HepG2 (cell line): ENCODE results near the gene GSK3B. TPM values are rescaled to one million over a fixed set of nuclear protein-coding genes. Genes with fewer than 3 reads are reported as not detected.

Experiments used
- ATF1 ChIP-seq: IDR thresholded peaks from 2 replicates; pipeline ENCODE4 v1.6.1; 2016; ENCODE audit warnings: mild to moderate bottlenecking, control low read depth
- CREB1 ChIP-seq, 2 experiments: fragments of 450-650 bp in 1 of 2; IDR thresholded peaks; 2 replicates each; pipeline ENCODE4 v1.6.1; 2016 to 2017; ENCODE audit warnings: control low read depth in 1 of 2, mild to moderate bottlenecking in 1 of 2, missing compliant biosample characterization in 1 of 2, missing genetic modification characterization in 1 of 2
- CREM ChIP-seq, 2 experiments: sonication (generic) in 1 of 2; formaldehyde crosslinking in 1 of 2; IDR thresholded peaks; 2 replicates each; pipeline versions ENCODE4 v1.4.0 to v1.6.1; 2016 to 2020; ENCODE audit warnings: antibody characterized with exemption in 1 of 2, mild to moderate bottlenecking in 1 of 2, missing genetic modification reagents in 1 of 2
- EP300 ChIP-seq, 3 experiments: sonication (generic) in 1 of 3; formaldehyde crosslinking in 1 of 3; IDR thresholded peaks; 2 replicates each; pipeline versions ENCODE4 v1.5.1 to v1.6.1; 2011 to 2020; ENCODE audit warnings: low read depth in 2 of 3, low read length in 2 of 3, borderline replicate concordance in 1 of 3, improper control_type of control experiment in 1 of 3, mild to moderate bottlenecking in 1 of 3, missing genetic modification reagents in 1 of 3, moderate library complexity in 1 of 3
- FOXA1 ChIP-seq, 2 experiments: fragments of 450-650 bp in 1 of 2; sonication (generic) in 1 of 2; formaldehyde crosslinking in 1 of 2; IDR thresholded peaks; 2 replicates each; pipeline versions ENCODE4 v1.4.0 to v1.6.1; 2016 to 2020; ENCODE audit warnings: missing genetic modification reagents in 1 of 2
- NFYC ChIP-seq: IDR thresholded peaks from 2 replicates; pipeline ENCODE4 v1.6.1; 2016; ENCODE audit warnings: missing genetic modification reagents, missing compliant biosample characterization
- RFX5 ChIP-seq: IDR thresholded peaks from 2 replicates; pipeline ENCODE4 v1.6.1; 2011; ENCODE audit warnings: low read depth, low read length, improper control_type of control experiment
- SP4 ChIP-seq: sonication (generic); formaldehyde crosslinking; IDR thresholded peaks from 2 replicates; pipeline ENCODE4 v1.8.1; 2023; ENCODE audit warnings: mild to moderate bottlenecking, missing genetic modification reagents
- SRF ChIP-seq: IDR thresholded peaks from 2 replicates; pipeline ENCODE4 v1.6.1; 2011; ENCODE audit warnings: mild to moderate bottlenecking, low read depth, low read length, moderate library complexity
- THAP11 ChIP-seq: IDR thresholded peaks from 2 replicates; pipeline ENCODE4 v1.6.1; 2016; ENCODE audit warnings: missing biosample characterization, missing genetic modification reagents
- ZMYM4 ChIP-seq: sonication (generic); formaldehyde crosslinking; IDR thresholded peaks from 2 replicates; pipeline ENCODE4 v1.8.1; 2023; ENCODE audit warnings: mild to moderate bottlenecking, missing genetic modification reagents
- polyA plus RNA-seq, 8 experiments: library from polyadenylated mRNA; depleted of rRNA in 3 of 8; stranded (reverse) in 7 of 8; unstranded in 1 of 8; fragments of >200 nt; fragmentation: Illumina TruSeq in 4 of 8; extraction: Trizol in 4 of 8; gene quantifications; 2 replicates each; pipeline versions ENCODE4 v1.2.1 to v1.2.3, GENCODE V29; 2011 to 2016; ENCODE audit warnings: low read depth in 4 of 8, missing spikeins in 1 of 8, mixed read lengths in 1 of 8; ENCODE audit not compliant: insufficient read depth in 1 of 8
- total RNA-seq, 5 experiments: library from RNA; depleted of rRNA; stranded (reverse); fragments of >200 nt; fragmentation: Illumina TruSeq; extraction: Trizol; gene quantifications; 2 replicates each; pipeline ENCODE4 v1.2.3, GENCODE V29; 2016; ENCODE audit warnings: low read depth in 1 of 5
- TF ChIP-seq, protein P1 (sequence below): sonication (generic); formaldehyde crosslinking; IDR thresholded peaks from 2 replicates; pipeline ENCODE4 v1.4.0; 2020; ENCODE audit warnings: missing genetic modification reagents, borderline replicate concordance
- TF ChIP-seq, protein P2 (sequence below): sonication (generic); formaldehyde crosslinking; IDR thresholded peaks from 2 replicates; pipeline ENCODE4 v1.4.0; 2020; ENCODE audit warnings: missing genetic modification reagents
- TF ChIP-seq, protein P3 (sequence below): IDR thresholded peaks from 2 replicates; pipeline ENCODE4 v1.6.1; 2016; ENCODE audit warnings: missing genetic modification reagents, missing compliant biosample characterization
- TF ChIP-seq, protein P4 (sequence below): sonication (generic); formaldehyde crosslinking; IDR thresholded peaks from 2 replicates; pipeline ENCODE4 v1.4.0; 2020; ENCODE audit warnings: missing genetic modification reagents, borderline replicate concordance
- TF ChIP-seq, protein P5 (sequence below): sonication (generic); formaldehyde crosslinking; IDR thresholded peaks from 2 replicates; pipeline ENCODE4 v1.5.0; 2020; ENCODE audit warnings: mild to moderate bottlenecking, missing genetic modification reagents, borderline replicate concordance

The GSK3B gene
- total and polyA plus RNA-seq, 2 of the 13 experiments (the other 11 are each of a cell fraction or from before 2014, with no cell fraction given), result 22.3 to 30.1 TPM

DNA sequence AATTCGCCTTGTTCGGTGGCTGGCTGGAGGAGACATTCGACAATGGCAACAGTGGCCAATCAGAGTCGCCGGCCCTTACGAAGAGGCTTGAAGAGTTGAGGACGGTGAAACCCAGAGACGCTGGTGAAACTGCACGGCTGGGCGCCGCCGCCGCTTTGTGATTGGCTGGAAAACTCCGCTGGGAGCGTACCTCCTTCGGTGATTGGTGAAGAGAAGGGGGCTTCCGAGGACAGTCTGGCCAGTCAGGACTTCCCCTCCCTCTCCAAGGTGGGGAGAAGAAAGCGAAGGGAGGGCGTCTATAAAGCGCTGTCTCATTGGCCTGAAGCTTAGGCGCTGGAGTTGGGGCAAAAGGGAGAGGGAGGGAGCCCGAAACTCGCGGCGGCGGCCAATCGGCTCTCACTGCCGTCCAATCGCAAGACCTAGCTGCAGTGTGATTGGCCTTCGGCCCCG lies 554 bp upstream of the GSK3B start (continued):
- TF ChIP-seq, protein P1, sequence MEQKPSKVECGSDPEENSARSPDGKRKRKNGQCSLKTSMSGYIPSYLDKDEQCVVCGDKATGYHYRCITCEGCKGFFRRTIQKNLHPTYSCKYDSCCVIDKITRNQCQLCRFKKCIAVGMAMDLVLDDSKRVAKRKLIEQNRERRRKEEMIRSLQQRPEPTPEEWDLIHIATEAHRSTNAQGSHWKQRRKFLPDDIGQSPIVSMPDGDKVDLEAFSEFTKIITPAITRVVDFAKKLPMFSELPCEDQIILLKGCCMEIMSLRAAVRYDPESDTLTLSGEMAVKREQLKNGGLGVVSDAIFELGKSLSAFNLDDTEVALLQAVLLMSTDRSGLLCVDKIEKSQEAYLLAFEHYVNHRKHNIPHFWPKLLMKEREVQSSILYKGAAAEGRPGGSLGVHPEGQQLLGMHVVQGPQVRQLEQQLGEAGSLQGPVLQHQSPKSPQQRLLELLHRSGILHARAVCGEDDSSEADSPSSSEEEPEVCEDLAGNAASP (CRISPR knock-in tag), result 0 out of 2 replicates have a peak, but pooled peaks have one; percentile 12
- TF ChIP-seq ATF1 (CRISPR knock-in tag) (peak; percentile 70; the same call in 1 of the 2 replicates), CREM (IDR thresholded peaks at IDR 0.05) (peak; percentile 52), CREM (CRISPR knock-in tag; IDR thresholded peaks at IDR 0.05) (no peak), SP4 (0 out of 2 replicates have a peak, but pooled peaks have one; percentile 1), NFYC (CRISPR knock-in tag) (peak; percentile 90), SRF (peak; percentile 10; the same call in 1 of the 2 replicates), FOXA1 (IDR thresholded peaks at IDR 0.05) (no peak), FOXA1 (CRISPR knock-in tag; IDR thresholded peaks at IDR 0.05) (peak; percentile 9; the same call in 1 of the 2 replicates), RFX5 (peak; percentile 77), ZMYM4 (CRISPR knock-in tag) (peak; percentile 90), CREB1 (IDR thresholded peaks at IDR 0.05) (peak; percentile 62; the same call in 1 of the 2 replicates), CREB1 (CRISPR knock-in tag; IDR thresholded peaks at IDR 0.05) (peak; percentile 83), THAP11 (CRISPR knock-in tag) (peak; percentile 35), EP300 (IDR thresholded peaks at IDR 0.05; ENCODE audit: low read depth in 2 of 2, low read length in 2 of 2) (peak in 1 of 2 experiments; percentile 22; a peak in 1 of 4 replicates), EP300 (CRISPR knock-in tag; IDR thresholded peaks at IDR 0.05; ENCODE audit: borderline replicate concordance) (no peak)
- TF ChIP-seq, protein P2, sequence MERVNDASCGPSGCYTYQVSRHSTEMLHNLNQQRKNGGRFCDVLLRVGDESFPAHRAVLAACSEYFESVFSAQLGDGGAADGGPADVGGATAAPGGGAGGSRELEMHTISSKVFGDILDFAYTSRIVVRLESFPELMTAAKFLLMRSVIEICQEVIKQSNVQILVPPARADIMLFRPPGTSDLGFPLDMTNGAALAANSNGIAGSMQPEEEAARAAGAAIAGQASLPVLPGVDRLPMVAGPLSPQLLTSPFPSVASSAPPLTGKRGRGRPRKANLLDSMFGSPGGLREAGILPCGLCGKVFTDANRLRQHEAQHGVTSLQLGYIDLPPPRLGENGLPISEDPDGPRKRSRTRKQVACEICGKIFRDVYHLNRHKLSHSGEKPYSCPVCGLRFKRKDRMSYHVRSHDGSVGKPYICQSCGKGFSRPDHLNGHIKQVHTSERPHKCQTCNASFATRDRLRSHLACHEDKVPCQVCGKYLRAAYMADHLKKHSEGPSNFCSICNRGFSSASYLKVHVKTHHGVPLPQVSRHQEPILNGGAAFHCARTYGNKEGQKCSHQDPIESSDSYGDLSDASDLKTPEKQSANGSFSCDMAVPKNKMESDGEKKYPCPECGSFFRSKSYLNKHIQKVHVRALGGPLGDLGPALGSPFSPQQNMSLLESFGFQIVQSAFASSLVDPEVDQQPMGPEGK, result peak; percentile 87
- TF ChIP-seq, protein P3, sequence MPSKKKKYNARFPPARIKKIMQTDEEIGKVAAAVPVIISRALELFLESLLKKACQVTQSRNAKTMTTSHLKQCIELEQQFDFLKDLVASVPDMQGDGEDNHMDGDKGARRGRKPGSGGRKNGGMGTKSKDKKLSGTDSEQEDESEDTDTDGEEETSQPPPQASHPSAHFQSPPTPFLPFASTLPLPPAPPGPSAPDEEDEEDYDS (CRISPR knock-in tag), result peak; percentile 87
- TF ChIP-seq, protein P4, sequence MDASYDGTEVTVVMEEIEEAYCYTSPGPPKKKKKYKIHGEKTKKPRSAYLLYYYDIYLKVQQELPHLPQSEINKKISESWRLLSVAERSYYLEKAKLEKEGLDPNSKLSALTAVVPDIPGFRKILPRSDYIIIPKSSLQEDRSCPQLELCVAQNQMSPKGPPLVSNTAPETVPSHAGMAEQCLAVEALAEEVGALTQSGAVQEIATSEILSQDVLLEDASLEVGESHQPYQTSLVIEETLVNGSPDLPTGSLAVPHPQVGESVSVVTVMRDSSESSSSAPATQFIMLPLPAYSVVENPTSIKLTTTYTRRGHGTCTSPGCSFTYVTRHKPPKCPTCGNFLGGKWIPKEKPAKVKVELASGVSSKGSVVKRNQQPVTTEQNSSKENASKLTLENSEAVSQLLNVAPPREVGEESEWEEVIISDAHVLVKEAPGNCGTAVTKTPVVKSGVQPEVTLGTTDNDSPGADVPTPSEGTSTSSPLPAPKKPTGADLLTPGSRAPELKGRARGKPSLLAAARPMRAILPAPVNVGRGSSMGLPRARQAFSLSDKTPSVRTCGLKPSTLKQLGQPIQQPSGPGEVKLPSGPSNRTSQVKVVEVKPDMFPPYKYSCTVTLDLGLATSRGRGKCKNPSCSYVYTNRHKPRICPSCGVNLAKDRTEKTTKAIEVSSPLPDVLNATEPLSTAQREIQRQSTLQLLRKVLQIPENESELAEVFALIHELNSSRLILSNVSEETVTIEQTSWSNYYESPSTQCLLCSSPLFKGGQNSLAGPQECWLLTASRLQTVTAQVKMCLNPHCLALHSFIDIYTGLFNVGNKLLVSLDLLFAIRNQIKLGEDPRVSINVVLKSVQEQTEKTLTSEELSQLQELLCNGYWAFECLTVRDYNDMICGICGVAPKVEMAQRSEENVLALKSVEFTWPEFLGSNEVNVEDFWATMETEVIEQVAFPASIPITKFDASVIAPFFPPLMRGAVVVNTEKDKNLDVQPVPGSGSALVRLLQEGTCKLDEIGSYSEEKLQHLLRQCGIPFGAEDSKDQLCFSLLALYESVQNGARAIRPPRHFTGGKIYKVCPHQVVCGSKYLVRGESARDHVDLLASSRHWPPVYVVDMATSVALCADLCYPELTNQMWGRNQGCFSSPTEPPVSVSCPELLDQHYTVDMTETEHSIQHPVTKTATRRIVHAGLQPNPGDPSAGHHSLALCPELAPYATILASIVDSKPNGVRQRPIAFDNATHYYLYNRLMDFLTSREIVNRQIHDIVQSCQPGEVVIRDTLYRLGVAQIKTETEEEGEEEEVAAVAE (CRISPR knock-in tag), result peak; percentile 99
- TF ChIP-seq, protein P5, sequence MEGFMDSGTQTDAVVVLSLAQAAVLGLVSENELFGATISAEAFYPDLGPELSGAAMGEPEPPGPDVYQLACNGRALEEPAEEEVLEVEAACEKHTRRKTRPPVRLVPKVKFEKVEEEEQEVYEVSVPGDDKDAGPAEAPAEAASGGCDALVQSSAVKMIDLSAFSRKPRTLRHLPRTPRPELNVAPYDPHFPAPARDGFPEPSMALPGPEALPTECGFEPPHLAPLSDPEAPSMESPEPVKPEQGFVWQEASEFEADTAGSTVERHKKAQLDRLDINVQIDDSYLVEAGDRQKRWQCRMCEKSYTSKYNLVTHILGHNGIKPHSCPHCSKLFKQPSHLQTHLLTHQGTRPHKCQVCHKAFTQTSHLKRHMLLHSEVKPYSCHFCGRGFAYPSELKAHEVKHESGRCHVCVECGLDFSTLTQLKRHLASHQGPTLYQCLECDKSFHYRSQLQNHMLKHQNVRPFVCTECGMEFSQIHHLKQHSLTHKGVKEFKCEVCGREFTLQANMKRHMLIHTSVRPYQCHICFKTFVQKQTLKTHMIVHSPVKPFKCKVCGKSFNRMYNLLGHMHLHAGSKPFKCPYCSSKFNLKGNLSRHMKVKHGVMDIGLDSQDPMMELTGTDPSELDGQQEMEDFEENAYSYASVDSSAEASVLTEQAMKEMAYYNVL, result no peak
